Right lobe of liver (tissue), 6 donors: Measurements from ENCODE around the gene CD22. TPM values are rescaled to one million over a fixed set of nuclear protein-coding genes. Genes with fewer than 3 reads are reported as not detected.

Experiments used
- ATAC-seq, 4 donors: fragments of 200-7000 bp; cut with Tn5 transposase; one replicate each; pipeline ENCODE4 v1.9.1; 2020; ENCODE audit warnings: mild to moderate bottlenecking in 4 of 4, moderate library complexity in 4 of 4
- DNase-seq, 3 donors: peaks; one replicate each; pipeline ENCODE4 v3.0.0-alpha.2; 2020
- H3K27ac ChIP-seq, 3 donors: fragments of 200-600 bp; one replicate each; pipeline ENCODE4 v1.8.0; 2022
- H3K27me3 ChIP-seq, 2 donors: fragments of 200-600 bp; one replicate each; pipeline ENCODE4 v1.8.0; 2022
- H3K36me3 ChIP-seq, 4 donors: fragments of 200-600 bp; sonication (generic) in 1 of 4; one replicate each; pipeline versions ENCODE4 v1.5.1 to v1.8.0; 2017 to 2022; ENCODE audit warnings: control low read depth in 1 of 4
- H3K4me1 ChIP-seq, 4 donors: fragments of 200-600 bp; sonication (generic) in 1 of 4; one replicate each; pipeline versions ENCODE4 v1.5.1 to v1.8.0; 2017 to 2022; ENCODE audit warnings: control low read depth in 1 of 4
- H3K4me3 ChIP-seq, 3 donors: fragments of 200-600 bp; one replicate each; pipeline ENCODE4 v1.8.0; 2022
- H3K9me3 ChIP-seq, 4 donors: fragments of 200-600 bp; sonication (generic) in 1 of 4; one replicate each; pipeline versions ENCODE4 v1.5.1 to v1.8.0; 2017 to 2022; ENCODE audit warnings: control low read depth in 1 of 4
- POLR2A ChIP-seq: fragments of 450-650 bp; IDR thresholded peaks from one replicate; pipeline ENCODE4 v1.6.1; 2017; ENCODE audit warnings: antibody characterized with exemption, mild to moderate bottlenecking
- WGBS: methylation state at CpG from one replicate; pipeline ENCODE4 v1.1.6; 2018; ENCODE audit warnings: low coverage, low lambda C conversion rate; ENCODE audit not compliant: insufficient coverage; ENCODE audit errors: missing lambda C conversion rate; 5-methylcytosine and 5-hydroxymethylcytosine counted together
- intact Hi-C, 2 donors: fragments of 100-400 bp; cut with DNase I; formaldehyde crosslinking; loops; one replicate each; pipeline versions ENCODE4 v1.11.2 to v1.14.1; 2022
- total RNA-seq, 6 experiments: library from RNA; depleted of rRNA in 2 of 6; stranded (reverse); fragments of >200 nt in 2 of 6; fragmentation: NEBNext Ultra II Directional in 3 of 6; extraction: Animal tissue kit (Norgen Biotek cat#: 25700) in 3 of 6; gene quantifications; one replicate each; pipeline versions ENCODE4 v1.1.0 to v1.2.4, GENCODE V29; 2016 to 2023
- TF ChIP-seq, protein P1 (sequence below), 4 donors: fragments of 200-600 bp in 3 of 4; fragments of 450-650 bp in 1 of 4; IDR thresholded peaks; one replicate each; pipeline versions ENCODE4 v1.5.1 to v1.8.0; 2016 to 2022; ENCODE audit warnings: antibody characterized with exemption in 4 of 4, mild to moderate bottlenecking in 2 of 4
- donor health status: DM: no; HTN: yes; CAD: no.
- donor health status: DM: no; HTN: no; CAD: no.
- donor health status: DM: no; HTN: no; CAD: no.
- donor health status: DM: no; HTN: yes; CAD: no.
- donor health status: DM: no; HTN: yes; CAD: no.

CD22 gene
- total RNA-seq, 6 experiments from 2014 or later, result 0.39 to 1.3 (median 0.96) TPM

DNA sequence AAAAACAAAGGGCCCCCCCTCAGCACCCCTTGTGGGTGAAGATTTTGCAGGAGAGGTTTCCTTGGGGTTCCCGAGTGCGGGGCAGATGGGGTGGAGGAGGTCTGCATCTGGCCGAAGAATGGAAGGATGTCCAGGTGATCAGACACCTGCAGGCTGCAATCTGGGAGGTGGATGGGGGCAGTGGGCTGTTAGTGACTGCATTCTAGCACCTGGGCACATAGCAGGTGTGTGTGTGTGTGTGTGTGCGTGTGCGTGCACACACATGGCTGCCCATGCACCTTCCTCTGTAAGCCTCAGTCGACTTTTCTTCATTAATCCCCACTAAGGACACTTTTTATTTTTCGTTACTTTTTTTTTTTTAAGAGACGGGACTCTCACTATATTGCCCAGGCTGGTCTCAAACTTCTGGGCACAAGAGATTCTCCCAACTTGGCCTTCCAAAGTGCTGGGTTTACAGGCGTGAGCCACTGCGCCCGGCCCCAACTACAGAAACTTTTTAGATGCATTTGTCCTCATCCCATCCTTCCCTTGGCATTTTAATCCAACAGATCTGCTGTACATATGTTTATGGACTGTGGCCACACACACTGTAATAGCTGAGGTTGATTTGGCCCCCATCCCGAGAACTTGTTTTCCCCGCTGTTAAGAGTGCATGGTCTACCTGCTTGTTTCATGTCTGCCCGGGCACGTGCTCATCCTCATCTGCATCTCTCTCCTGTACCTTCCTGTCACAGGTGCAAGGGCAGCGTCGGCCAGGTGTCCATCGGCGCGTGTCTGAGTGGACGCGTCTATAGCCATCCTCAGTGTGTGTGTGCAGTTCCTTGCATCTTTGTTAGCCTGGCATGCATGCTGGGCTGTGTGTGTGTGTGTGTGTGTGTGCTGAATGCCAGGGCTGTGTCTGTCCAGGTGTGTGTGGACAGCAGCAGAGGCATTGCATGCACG is 36.3 kb upstream of the CD22 start:
- Histone ChIP-seq H3K4me3 (no peak overlapping the region), H3K4me1 (no peaks in the 10 kb centered on the region), H3K36me3 (no peaks in the 10 kb centered on the region), H3K27me3 (no peaks in the 10 kb centered on the region), H3K27ac (no peak overlapping the region), H3K9me3 (no peaks in the 10 kb centered on the region)
- TF ChIP-seq POLR2A, result no peak
- TF ChIP-seq, protein P1, sequence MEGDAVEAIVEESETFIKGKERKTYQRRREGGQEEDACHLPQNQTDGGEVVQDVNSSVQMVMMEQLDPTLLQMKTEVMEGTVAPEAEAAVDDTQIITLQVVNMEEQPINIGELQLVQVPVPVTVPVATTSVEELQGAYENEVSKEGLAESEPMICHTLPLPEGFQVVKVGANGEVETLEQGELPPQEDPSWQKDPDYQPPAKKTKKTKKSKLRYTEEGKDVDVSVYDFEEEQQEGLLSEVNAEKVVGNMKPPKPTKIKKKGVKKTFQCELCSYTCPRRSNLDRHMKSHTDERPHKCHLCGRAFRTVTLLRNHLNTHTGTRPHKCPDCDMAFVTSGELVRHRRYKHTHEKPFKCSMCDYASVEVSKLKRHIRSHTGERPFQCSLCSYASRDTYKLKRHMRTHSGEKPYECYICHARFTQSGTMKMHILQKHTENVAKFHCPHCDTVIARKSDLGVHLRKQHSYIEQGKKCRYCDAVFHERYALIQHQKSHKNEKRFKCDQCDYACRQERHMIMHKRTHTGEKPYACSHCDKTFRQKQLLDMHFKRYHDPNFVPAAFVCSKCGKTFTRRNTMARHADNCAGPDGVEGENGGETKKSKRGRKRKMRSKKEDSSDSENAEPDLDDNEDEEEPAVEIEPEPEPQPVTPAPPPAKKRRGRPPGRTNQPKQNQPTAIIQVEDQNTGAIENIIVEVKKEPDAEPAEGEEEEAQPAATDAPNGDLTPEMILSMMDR (IDR thresholded peaks at IDR 0.05), result no peak
- DNase-seq (no peak), ATAC-seq (no peak)
- intact Hi-C loops, result no loop called here
- 66% methylated on average over 16 of the region's 23 CpGs for WGBS

DNA sequence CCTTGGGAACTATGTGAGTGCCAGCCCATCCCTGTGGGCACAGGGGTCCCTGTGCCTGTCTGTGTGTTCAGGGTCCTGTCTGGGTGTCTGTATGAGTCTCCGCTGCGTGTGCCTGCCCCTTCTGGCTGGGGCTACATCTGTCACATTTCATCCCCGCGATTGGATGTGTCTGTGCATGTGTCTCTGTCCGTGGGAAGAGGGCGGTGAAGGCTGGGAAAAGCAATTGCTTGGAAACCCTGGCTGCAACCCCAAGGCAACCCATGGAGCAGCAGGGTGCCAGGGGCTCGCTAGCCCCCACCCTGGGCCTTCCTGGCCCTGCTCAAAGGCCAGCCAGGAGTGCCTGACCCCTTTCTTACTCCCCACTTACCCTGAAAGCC is 35.6 kb upstream of the CD22 start:
- no peaks in the 10 kb centered on the region for H3K9me3 ChIP-seq
- no peaks in the 10 kb centered on the region for H3K36me3 ChIP-seq
- no peaks in the 10 kb centered on the region for H3K27me3 ChIP-seq
- H3K27ac ChIP-seq, result no peak overlapping the region
- TF ChIP-seq POLR2A, result no peak
- TF ChIP-seq, protein P1 (IDR thresholded peaks at IDR 0.05), result no peak
- no peaks in the 10 kb centered on the region for H3K4me1 ChIP-seq
- intact Hi-C loops, result no loop called here
- DNase-seq, result no peak
- 58% methylated on average over 4 of the region's 7 CpGs for WGBS
- H3K4me3 ChIP-seq, result no peak overlapping the region
- ATAC-seq, result no peak

DNA sequence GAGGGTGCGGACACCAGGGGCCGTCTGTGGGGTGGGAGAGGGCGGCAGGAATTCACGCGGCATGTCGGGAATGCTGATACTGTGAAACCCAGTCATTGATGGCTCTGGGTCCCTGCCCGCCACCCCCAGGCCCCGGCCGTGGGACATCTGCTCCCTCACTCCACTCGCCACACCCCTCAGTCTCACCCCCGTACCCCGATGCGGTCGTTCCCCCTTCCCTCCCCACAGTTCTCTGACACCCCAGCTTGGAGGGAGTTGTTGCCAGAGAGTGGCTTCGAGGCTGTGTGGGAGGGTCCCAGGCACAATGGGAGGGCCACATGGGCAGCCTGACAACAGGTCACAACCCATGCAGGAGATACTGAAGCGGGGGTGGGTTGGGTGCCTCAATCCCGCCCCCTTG is 35.2 kb upstream of the CD22 start:
- DNase-seq (no peak), ATAC-seq (no peak)
- no peak for TF ChIP-seq POLR2A
- TF ChIP-seq, protein P1 (IDR thresholded peaks at IDR 0.05), result no peak
- H3K27ac ChIP-seq, result no peak overlapping the region
- H3K4me1 ChIP-seq, result no peaks in the 10 kb centered on the region
- intact Hi-C loops, result no loop called here
- WGBS, result 82% methylated on average over 2 of the region's 17 CpGs
- H3K9me3 ChIP-seq, result no peaks in the 10 kb centered on the region
- H3K4me3 ChIP-seq, result no peak overlapping the region
- no peaks in the 10 kb centered on the region for H3K36me3 ChIP-seq
- H3K27me3 ChIP-seq, result no peaks in the 10 kb centered on the region

DNA sequence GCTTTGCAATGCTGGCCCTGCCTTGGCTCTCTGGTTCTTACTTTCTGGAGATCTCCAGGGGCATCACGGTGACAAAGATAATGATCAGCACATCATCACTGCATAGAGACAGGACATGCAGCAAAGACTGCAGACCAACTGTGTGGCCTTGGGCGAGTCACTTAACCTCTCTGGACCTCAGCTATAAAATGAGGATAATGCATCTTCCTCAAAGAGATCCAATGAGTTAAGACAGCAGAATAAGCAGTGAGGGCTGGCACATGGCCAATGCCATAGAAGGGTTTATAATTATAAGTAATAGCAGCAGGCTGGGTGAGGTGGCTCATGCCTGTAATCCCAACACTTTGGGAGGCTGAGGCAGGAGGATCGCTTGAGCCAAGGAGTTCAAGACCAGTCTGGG is 34.7 kb upstream of the CD22 start:
- TF ChIP-seq, protein P1 (IDR thresholded peaks at IDR 0.05), result no peak
- no peak for TF ChIP-seq POLR2A
- ATAC-seq, result no peak

More for the DNA sequence above, 34.7 kb upstream of the CD22 start:
- intact Hi-C loops, result no loop called here
- DNase-seq, result no peak
- H3K9me3 ChIP-seq, result no peaks in the 10 kb centered on the region
- H3K36me3 ChIP-seq, result no peaks in the 10 kb centered on the region
- no peaks in the 10 kb centered on the region for H3K27me3 ChIP-seq
- H3K4me1 ChIP-seq, result no peaks in the 10 kb centered on the region
- no peak overlapping the region for H3K27ac ChIP-seq
- H3K4me3 ChIP-seq, result no peak overlapping the region
- 63% methylated on average over 2 of the region's 3 CpGs for WGBS
